Measurements from ENCODE around the gene SELENOT. TPM values are rescaled to one million over a fixed set of nuclear protein-coding genes. Genes with fewer than 3 reads are reported as not detected.

Gene SELENOT
- total RNA-seq, 1 experiment from 2014 or later, result 48.3 TPM

DNA sequence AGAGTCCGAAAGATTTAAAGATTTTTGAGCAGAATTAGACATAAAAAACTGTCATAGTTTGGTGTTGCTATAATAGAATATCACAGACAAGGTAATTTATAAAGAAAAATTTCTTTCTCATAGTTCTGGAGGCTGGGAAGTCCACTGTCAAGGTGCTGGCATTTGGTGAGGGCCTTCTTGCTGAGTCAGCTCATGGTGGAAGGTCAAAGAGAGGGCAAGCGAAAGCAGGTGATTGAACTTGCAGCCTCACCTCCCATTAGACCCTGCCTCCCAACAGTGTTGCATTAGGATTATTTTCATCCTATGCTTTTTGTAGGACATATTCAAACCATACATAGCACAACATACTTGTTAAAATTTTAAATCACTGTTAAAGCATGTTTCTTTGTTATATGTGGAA is 9.9 kb downstream of the SELENOT start:
- Mint-ChIP-seq H3K36me3 (peaks cover 34% of the 10 kb centered on the region), H3K4me3 (no peak overlapping the region), H3K9me3 (peaks cover 9% of the 10 kb centered on the region), H3K27ac (peak overlapping the region; percentile 51; the same call in 1 of the 2 replicates), H3K27me3 (ENCODE audit: low read depth) (no peaks in the 10 kb centered on the region), H3K4me1 (peaks cover 16% of the 10 kb centered on the region)
- ATAC-seq (0 out of 2 replicates have a peak, but pooled peaks have one; percentile 30), DNase-seq (ENCODE audit: low spot score) (no peak)
- no peak for TF ChIP-seq ZNF138 (CRISPR knock-in tag; conservative IDR thresholded peaks at IDR 0.05)
- TF ChIP-seq NR3C1 (CRISPR knock-in tag; conservative IDR thresholded peaks at IDR 0.05; ENCODE audit: low read depth), result no peak
- TF ChIP-seq IRF2 (CRISPR knock-in tag; IDR thresholded peaks at IDR 0.05; ENCODE audit: borderline replicate concordance, low read depth), result no peak
- no peak for TF ChIP-seq NFATC4 (CRISPR knock-in tag; IDR thresholded peaks at IDR 0.05)
- TF ChIP-seq ZNF396 (CRISPR knock-in tag; IDR thresholded peaks at IDR 0.05; ENCODE audit: borderline replicate concordance), result no peak
- ChIA-PET CTCF (no interaction called here), POLR2A (interaction anchor here (0.7 kb wide), 1 partner anchor 13 kb away, joined by 3 read pairs; no protein-coding TSS in a partner anchor)

DNA sequence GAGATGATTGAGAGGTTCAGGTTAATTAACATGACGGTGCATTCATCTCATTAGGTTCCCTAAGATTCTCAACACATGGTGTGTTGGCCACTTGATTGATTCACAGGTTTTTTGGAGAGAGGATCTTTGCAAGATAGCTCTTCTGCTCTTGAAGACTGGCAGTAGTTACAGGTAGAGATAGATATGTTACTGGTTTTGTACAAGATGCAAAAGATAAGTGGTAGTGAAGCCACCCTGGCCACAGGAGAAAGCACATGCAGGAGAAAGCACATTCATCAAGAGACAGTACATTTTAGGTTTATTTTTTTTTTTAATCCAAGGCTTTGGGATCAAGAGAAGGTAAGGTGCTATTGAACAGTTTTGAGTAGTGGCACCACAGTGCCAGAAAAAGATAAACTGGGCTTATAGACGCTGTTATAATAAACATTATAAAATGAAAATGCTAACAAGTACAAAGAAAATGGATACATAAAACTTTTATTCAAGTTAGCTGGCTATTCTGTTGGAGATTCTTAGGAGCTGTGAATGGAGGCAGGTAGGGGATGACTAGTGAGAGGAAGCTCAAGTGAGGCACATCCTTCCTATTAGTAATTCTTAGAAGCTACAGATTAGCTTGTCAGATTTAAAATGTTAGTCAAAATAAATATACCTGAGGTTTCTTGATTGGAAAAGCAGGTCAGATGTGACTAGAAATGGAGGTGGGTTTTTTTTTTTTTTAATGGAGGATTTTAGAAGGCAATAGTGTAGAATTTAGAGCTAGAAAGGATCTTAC is 10.8 kb downstream of the SELENOT start:
- ATAC-seq, result no peak
- peaks cover 15% of the 10 kb centered on the region for H3K4me1 Mint-ChIP-seq
- peaks cover 9% of the 10 kb centered on the region for H3K9me3 Mint-ChIP-seq
- H3K4me3 Mint-ChIP-seq, result no peak overlapping the region
- TF ChIP-seq, protein P1, sequence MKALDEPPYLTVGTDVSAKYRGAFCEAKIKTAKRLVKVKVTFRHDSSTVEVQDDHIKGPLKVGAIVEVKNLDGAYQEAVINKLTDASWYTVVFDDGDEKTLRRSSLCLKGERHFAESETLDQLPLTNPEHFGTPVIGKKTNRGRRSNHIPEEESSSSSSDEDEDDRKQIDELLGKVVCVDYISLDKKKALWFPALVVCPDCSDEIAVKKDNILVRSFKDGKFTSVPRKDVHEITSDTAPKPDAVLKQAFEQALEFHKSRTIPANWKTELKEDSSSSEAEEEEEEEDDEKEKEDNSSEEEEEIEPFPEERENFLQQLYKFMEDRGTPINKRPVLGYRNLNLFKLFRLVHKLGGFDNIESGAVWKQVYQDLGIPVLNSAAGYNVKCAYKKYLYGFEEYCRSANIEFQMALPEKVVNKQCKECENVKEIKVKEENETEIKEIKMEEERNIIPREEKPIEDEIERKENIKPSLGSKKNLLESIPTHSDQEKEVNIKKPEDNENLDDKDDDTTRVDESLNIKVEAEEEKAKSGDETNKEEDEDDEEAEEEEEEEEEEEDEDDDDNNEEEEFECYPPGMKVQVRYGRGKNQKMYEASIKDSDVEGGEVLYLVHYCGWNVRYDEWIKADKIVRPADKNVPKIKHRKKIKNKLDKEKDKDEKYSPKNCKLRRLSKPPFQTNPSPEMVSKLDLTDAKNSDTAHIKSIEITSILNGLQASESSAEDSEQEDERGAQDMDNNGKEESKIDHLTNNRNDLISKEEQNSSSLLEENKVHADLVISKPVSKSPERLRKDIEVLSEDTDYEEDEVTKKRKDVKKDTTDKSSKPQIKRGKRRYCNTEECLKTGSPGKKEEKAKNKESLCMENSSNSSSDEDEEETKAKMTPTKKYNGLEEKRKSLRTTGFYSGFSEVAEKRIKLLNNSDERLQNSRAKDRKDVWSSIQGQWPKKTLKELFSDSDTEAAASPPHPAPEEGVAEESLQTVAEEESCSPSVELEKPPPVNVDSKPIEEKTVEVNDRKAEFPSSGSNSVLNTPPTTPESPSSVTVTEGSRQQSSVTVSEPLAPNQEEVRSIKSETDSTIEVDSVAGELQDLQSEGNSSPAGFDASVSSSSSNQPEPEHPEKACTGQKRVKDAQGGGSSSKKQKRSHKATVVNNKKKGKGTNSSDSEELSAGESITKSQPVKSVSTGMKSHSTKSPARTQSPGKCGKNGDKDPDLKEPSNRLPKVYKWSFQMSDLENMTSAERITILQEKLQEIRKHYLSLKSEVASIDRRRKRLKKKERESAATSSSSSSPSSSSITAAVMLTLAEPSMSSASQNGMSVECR (CRISPR knock-in tag; IDR thresholded peaks at IDR 0.05; ENCODE audit: borderline replicate concordance), result no peak
- TF ChIP-seq, protein P2, sequence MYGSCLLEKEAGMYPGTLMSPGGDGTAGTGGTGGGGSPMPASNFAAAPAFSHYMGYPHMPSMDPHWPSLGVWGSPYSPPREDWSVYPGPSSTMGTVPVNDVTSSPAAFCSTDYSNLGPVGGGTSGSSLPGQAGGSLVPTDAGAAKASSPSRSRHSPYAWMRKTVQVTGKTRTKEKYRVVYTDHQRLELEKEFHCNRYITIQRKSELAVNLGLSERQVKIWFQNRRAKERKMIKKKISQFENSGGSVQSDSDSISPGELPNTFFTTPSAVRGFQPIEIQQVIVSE (CRISPR knock-in tag; IDR thresholded peaks at IDR 0.05; ENCODE audit: borderline replicate concordance), result no peak
- TF ChIP-seq, protein P3, sequence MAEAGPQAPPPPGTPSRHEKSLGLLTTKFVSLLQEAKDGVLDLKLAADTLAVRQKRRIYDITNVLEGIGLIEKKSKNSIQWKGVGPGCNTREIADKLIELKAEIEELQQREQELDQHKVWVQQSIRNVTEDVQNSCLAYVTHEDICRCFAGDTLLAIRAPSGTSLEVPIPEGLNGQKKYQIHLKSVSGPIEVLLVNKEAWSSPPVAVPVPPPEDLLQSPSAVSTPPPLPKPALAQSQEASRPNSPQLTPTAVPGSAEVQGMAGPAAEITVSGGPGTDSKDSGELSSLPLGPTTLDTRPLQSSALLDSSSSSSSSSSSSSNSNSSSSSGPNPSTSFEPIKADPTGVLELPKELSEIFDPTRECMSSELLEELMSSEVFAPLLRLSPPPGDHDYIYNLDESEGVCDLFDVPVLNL (CRISPR knock-in tag; IDR thresholded peaks at IDR 0.05; ENCODE audit: borderline replicate concordance, low read depth), result no peak
- POLR2A ChIA-PET, result interaction anchor here (0.7 kb wide), 1 partner anchor 12 kb away, joined by 3 read pairs; no protein-coding TSS in a partner anchor
- no peak for DNase-seq (ENCODE audit: low spot score)
- peaks cover 41% of the 10 kb centered on the region for H3K36me3 Mint-ChIP-seq
- no peak overlapping the region for H3K27ac Mint-ChIP-seq
- no peaks in the 10 kb centered on the region for H3K27me3 Mint-ChIP-seq (ENCODE audit: low read depth)
- CTCF ChIA-PET, result no interaction called here

DNA sequence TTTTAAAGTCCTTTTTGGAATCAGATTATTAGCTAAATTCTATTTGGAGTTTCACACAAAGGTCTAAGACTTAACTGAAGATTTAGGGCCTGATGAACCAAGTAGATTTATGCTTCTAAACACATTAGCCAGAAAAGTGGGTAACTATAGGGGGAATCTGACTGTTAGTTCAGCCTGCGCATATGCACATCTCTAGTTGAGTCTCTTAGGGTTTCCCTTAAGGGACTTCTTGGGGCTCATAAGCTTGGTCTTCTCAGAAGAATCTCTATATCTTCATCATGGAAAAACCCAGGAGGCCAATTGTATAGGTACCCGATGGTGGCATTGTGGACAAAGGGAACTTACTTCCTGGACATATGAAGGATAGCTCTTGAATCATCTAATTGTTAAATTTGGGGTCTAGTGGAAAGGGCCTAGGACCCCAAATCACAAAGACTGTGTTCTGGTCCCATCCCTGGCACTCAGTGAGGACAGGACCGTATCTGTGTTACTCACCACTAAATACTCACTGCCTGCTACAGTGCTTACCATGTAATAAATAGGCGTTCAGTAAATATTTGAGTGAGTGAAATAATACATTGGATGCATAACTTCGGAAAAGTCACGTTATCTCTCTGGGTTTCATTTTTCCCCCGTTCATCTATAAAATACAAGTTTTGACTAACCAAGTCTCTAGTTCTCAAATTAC is 17.0 kb downstream of the SELENOT start:
- DNase-seq (ENCODE audit: low spot score) (no peak), ATAC-seq (no peak)
- Mint-ChIP-seq H3K27me3 (ENCODE audit: low read depth) (no peaks in the 10 kb centered on the region), H3K9me3 (no peaks in the 10 kb centered on the region; the same call in 1 of the 2 replicates), H3K36me3 (peaks cover 19% of the 10 kb centered on the region), H3K27ac (no peak overlapping the region), H3K4me3 (no peak overlapping the region), H3K4me1 (peaks cover 20% of the 10 kb centered on the region)
- ChIA-PET CTCF (no interaction called here), POLR2A (no interaction called here)
- TF ChIP-seq ZNF396 (CRISPR knock-in tag; IDR thresholded peaks at IDR 0.05; ENCODE audit: borderline replicate concordance), result no peak
- TF ChIP-seq, protein P4, sequence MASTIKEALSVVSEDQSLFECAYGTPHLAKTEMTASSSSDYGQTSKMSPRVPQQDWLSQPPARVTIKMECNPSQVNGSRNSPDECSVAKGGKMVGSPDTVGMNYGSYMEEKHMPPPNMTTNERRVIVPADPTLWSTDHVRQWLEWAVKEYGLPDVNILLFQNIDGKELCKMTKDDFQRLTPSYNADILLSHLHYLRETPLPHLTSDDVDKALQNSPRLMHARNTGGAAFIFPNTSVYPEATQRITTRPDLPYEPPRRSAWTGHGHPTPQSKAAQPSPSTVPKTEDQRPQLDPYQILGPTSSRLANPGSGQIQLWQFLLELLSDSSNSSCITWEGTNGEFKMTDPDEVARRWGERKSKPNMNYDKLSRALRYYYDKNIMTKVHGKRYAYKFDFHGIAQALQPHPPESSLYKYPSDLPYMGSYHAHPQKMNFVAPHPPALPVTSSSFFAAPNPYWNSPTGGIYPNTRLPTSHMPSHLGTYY (CRISPR knock-in tag; IDR thresholded peaks at IDR 0.05), result no peak
- no peak for TF ChIP-seq SMAD4 (CRISPR knock-in tag; IDR thresholded peaks at IDR 0.05)
- TF ChIP-seq, protein P5, sequence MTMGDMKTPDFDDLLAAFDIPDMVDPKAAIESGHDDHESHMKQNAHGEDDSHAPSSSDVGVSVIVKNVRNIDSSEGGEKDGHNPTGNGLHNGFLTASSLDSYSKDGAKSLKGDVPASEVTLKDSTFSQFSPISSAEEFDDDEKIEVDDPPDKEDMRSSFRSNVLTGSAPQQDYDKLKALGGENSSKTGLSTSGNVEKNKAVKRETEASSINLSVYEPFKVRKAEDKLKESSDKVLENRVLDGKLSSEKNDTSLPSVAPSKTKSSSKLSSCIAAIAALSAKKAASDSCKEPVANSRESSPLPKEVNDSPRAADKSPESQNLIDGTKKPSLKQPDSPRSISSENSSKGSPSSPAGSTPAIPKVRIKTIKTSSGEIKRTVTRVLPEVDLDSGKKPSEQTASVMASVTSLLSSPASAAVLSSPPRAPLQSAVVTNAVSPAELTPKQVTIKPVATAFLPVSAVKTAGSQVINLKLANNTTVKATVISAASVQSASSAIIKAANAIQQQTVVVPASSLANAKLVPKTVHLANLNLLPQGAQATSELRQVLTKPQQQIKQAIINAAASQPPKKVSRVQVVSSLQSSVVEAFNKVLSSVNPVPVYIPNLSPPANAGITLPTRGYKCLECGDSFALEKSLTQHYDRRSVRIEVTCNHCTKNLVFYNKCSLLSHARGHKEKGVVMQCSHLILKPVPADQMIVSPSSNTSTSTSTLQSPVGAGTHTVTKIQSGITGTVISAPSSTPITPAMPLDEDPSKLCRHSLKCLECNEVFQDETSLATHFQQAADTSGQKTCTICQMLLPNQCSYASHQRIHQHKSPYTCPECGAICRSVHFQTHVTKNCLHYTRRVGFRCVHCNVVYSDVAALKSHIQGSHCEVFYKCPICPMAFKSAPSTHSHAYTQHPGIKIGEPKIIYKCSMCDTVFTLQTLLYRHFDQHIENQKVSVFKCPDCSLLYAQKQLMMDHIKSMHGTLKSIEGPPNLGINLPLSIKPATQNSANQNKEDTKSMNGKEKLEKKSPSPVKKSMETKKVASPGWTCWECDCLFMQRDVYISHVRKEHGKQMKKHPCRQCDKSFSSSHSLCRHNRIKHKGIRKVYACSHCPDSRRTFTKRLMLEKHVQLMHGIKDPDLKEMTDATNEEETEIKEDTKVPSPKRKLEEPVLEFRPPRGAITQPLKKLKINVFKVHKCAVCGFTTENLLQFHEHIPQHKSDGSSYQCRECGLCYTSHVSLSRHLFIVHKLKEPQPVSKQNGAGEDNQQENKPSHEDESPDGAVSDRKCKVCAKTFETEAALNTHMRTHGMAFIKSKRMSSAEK (CRISPR knock-in tag; IDR thresholded peaks at IDR 0.05; ENCODE audit: borderline replicate concordance), result no peak
- TF ChIP-seq CREM (CRISPR knock-in tag; IDR thresholded peaks at IDR 0.05), result no peak
- no peak for TF ChIP-seq GRHL2 (CRISPR knock-in tag; IDR thresholded peaks at IDR 0.05; ENCODE audit: insufficient replicate concordance, severe bottlenecking)
- TF ChIP-seq, protein P6, sequence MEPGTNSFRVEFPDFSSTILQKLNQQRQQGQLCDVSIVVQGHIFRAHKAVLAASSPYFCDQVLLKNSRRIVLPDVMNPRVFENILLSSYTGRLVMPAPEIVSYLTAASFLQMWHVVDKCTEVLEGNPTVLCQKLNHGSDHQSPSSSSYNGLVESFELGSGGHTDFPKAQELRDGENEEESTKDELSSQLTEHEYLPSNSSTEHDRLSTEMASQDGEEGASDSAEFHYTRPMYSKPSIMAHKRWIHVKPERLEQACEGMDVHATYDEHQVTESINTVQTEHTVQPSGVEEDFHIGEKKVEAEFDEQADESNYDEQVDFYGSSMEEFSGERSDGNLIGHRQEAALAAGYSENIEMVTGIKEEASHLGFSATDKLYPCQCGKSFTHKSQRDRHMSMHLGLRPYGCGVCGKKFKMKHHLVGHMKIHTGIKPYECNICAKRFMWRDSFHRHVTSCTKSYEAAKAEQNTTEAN (CRISPR knock-in tag; IDR thresholded peaks at IDR 0.05), result no peak
- TF ChIP-seq PRRX2 (CRISPR knock-in tag; IDR thresholded peaks at IDR 0.05), result no peak
